A549 (cell line): ENCODE measurements around the gene TRIM24. TPM values are rescaled to one million over a fixed set of nuclear protein-coding genes. Genes with fewer than 3 reads are reported as not detected.
"Not testable (repeated sequence)": the region's sequence is repeated elsewhere in the genome, so short reads cannot be mapped to it uniquely, and the experiment has no call there.

Experiments used
- ATAC-seq, 2 experiments: fragments of 200-7000 bp in 1 of 2; fragments of >200 bp in 1 of 2; cut with Nextera tagmentation in 1 of 2; cut with Tn5 transposase in 1 of 2; 3 replicates each; pipeline versions ENCODE4 v1.8.0 to v1.9.1; 2018 to 2020; ENCODE audit warnings: mild to moderate bottlenecking in 1 of 2, moderate library complexity in 1 of 2
- CTCF ChIA-PET: fragments of 300-600 bp; sonication (Branson Sonifier 250); formaldehyde crosslinking; extraction: SDS; loops from one replicate; lab custom pipeline; 2021; ENCODE audit warnings: antibody characterized with exemption, inconsistent platforms; lab: Yijun Ruan, JAX
- POLR2A ChIA-PET: fragments of 350-600 bp; formaldehyde crosslinking; extraction: SDS; loops from one replicate; lab custom pipeline; 2021; ENCODE audit warnings: antibody characterized with exemption, inconsistent platforms; lab: Yijun Ruan, JAX
- DNase-seq, 2 experiments: peaks; one replicate each; pipeline versions ENCODE4 v3.0.0 to v3.0.0-alpha.2; 2011 to 2016; ENCODE audit warnings: low read depth in 1 of 2, low spot score in 1 of 2
- FAIRE-seq: peaks from 2 replicates; lab custom pipeline; 2011; peaks lifted over from hg19 to GRCh38; lab: Jason Lieb, UNC
- H3K27ac ChIP-seq, 2 experiments: fragments of >200 bp; sonication (Bioruptor Twin); formaldehyde crosslinking; 3 replicates each; pipeline ENCODE4 v1.5.1; 2016 to 2017
- H3K4me1 ChIP-seq: fragments of >200 bp; sonication (Bioruptor Twin); formaldehyde crosslinking; 3 replicates; pipeline ENCODE4 v1.6.1; 2016
- H3K4me2 ChIP-seq: fragments of >200 bp; sonication (Bioruptor Twin); formaldehyde crosslinking; 3 replicates; pipeline ENCODE4 v1.6.1; 2016
- H3K4me3 ChIP-seq: fragments of >200 bp; sonication (Bioruptor Twin); formaldehyde crosslinking; 3 replicates; pipeline ENCODE4 v1.5.1; 2016
- H3K9me3 ChIP-seq: fragments of >200 bp; sonication (Bioruptor Twin); formaldehyde crosslinking; 3 replicates; pipeline ENCODE4 v1.6.1; 2016
- CEBPB ChIP-seq, 2 experiments: fragments of >200 bp in 1 of 2; sonication (Bioruptor Twin) in 1 of 2; formaldehyde crosslinking in 1 of 2; IDR thresholded peaks; 2 replicates each; pipeline ENCODE4 v1.6.1; 2012 to 2016
- EHF ChIP-seq: fragments of 250-450 bp; sonication (Bioruptor Pico); IDR thresholded peaks from 2 replicates; pipeline ENCODE4 v1.5.0; 2020; ENCODE audit warnings: mild to moderate bottlenecking
- EHMT2 ChIP-seq: fragments of 200-600 bp; sonication (generic); IDR thresholded peaks from 2 replicates; pipeline ENCODE4 v1.6.1; 2016; ENCODE audit warnings: antibody characterized with exemption, low read depth, mild to moderate bottlenecking, moderate library complexity
- ELK1 ChIP-seq: fragments of 150-350 bp; IDR thresholded peaks from 2 replicates; pipeline ENCODE4 v1.6.1; 2014; ENCODE audit warnings: low read depth, mild to moderate bottlenecking, low read length
- ESRRA ChIP-seq: fragments of 150-350 bp; IDR thresholded peaks from 2 replicates; pipeline ENCODE4 v1.6.1; 2014; ENCODE audit warnings: mild to moderate bottlenecking, low read length, borderline replicate concordance
- FOSL2 ChIP-seq, 2 experiments: fragments of 450-650 bp in 1 of 2; fragments of >200 bp in 1 of 2; sonication (Bioruptor Twin) in 1 of 2; formaldehyde crosslinking; IDR thresholded peaks; 2 replicates each; pipeline versions ENCODE4 v1.5.0 to v1.6.1; 2016 to 2020; ENCODE audit warnings: mild to moderate bottlenecking in 1 of 2, moderate library complexity in 1 of 2
- GATA3 ChIP-seq: IDR thresholded peaks from 2 replicates; pipeline ENCODE4 v1.6.1; 2012; ENCODE audit warnings: borderline replicate concordance
- HDAC2 ChIP-seq: fragments of 200-600 bp; sonication (generic); IDR thresholded peaks from 2 replicates; pipeline ENCODE4 v1.6.1; 2016
- HEYL ChIP-seq: fragments of 250-450 bp; sonication (Bioruptor Pico); IDR thresholded peaks from 2 replicates; pipeline ENCODE4 v1.8.0; 2021; ENCODE audit warnings: mild to moderate bottlenecking, moderate library complexity
- HOXB13 ChIP-seq: fragments of 250-450 bp; sonication (Bioruptor Pico); IDR thresholded peaks from 2 replicates; pipeline ENCODE4 v1.5.0; 2020; ENCODE audit warnings: low read depth, mild to moderate bottlenecking, moderate library complexity
- HOXB5 ChIP-seq: fragments of 250-450 bp; sonication (Bioruptor Pico); IDR thresholded peaks from 2 replicates; pipeline ENCODE4 v1.5.0; 2020; ENCODE audit warnings: mild to moderate bottlenecking, moderate library complexity
- NFE2L2 ChIP-seq: fragments of 150-350 bp; conservative IDR thresholded peaks from 2 replicates; pipeline ENCODE4 v1.6.1; 2014; ENCODE audit warnings: low read length
- NPAS2 ChIP-seq: fragments of 250-450 bp; sonication (Bioruptor Pico); IDR thresholded peaks from 2 replicates; pipeline ENCODE4 v1.8.0; 2022; ENCODE audit warnings: mild to moderate bottlenecking, moderate library complexity, borderline replicate concordance
- RARB ChIP-seq: fragments of 250-450 bp; sonication (Bioruptor Pico); IDR thresholded peaks from 2 replicates; pipeline ENCODE4 v1.8.0; 2021; ENCODE audit warnings: mild to moderate bottlenecking, moderate library complexity
- REST ChIP-seq: fragments of 200-600 bp; sonication (generic); IDR thresholded peaks from 2 replicates; pipeline ENCODE4 v1.6.1; 2016; ENCODE audit warnings: antibody characterized with exemption, mild to moderate bottlenecking, moderate library complexity
- RFX5 ChIP-seq: fragments of 450-650 bp; IDR thresholded peaks from 2 replicates; pipeline ENCODE4 v1.7.1; 2014; ENCODE audit warnings: antibody characterized with exemption, mild to moderate bottlenecking, moderate library complexity
- SMC3 ChIP-seq: fragments of >200 bp; sonication (Bioruptor Twin); formaldehyde crosslinking; IDR thresholded peaks from 3 replicates; pipeline ENCODE4 v1.6.1; 2018; ENCODE audit warnings: inconsistent platforms
- SREBF2 ChIP-seq: fragments of 450-650 bp; IDR thresholded peaks from 2 replicates; pipeline ENCODE4 v1.6.1; 2014; ENCODE audit warnings: mild to moderate bottlenecking, moderate library complexity
- ZSCAN20 ChIP-seq: fragments of 250-450 bp; sonication (Bioruptor Pico); IDR thresholded peaks from 2 replicates; pipeline ENCODE4 v1.8.0; 2022; ENCODE audit warnings: mild to moderate bottlenecking, moderate library complexity
- WGBS: methylation state at CpG from one replicate; pipeline ENCODE4 v1.1.6; 2017; ENCODE audit errors: missing lambda C conversion rate; 5-methylcytosine and 5-hydroxymethylcytosine counted together
- polyA plus RNA-seq, 4 experiments: library from polyadenylated mRNA; depleted of rRNA in 3 of 4; stranded (reverse); fragments of >200 nt; fragmentation: RNase III in 1 of 4; extraction: RNeasy Plus Mini Kit Qiagen cat#74134 plus additional on column Dnase treatment in 1 of 4; gene quantifications; 2 replicates in 3 of 4; 3 replicates in 1 of 4; pipeline ENCODE4 v1.2.3, GENCODE V29; 2011 to 2017

The TRIM24 gene
- polyA plus RNA-seq, 2 of the 4 experiments (the other 2 are of a cell fraction), result 8.3 to 11.6 TPM

- TF ChIP-seq SMC3, result no peak
- TF ChIP-seq HEYL (CRISPR knock-in tag), result no peak
- no peak for FAIRE-seq
- no peaks in the 10 kb centered on the region for H3K4me1 ChIP-seq
- H3K4me2 ChIP-seq, result no peak overlapping the region
- no peak for DNase-seq
- H3K4me3 ChIP-seq, result no peak overlapping the region
- no peaks in the 10 kb centered on the region for H3K9me3 ChIP-seq
- H3K27ac ChIP-seq, result no peak overlapping the region
- ChIA-PET POLR2A (no interaction called here), CTCF (no interaction called here)
- 72% methylated on average over 1 of the region's 1 CpG for WGBS
- no peak for ATAC-seq
Measured at GRCh38 chr7:138495485-138495884, 35.4 kb downstream of the TRIM24 start.

GRCh38 chr7:138499340-138499739 is 39.3 kb downstream of the TRIM24 start:
- Histone ChIP-seq H3K4me3 (no peak overlapping the region), H3K27ac (no peak overlapping the region), H3K4me1 (no peaks in the 10 kb centered on the region), H3K4me2 (no peak overlapping the region), H3K9me3 (no peaks in the 10 kb centered on the region)
- CTCF ChIA-PET, result no interaction called here
- ATAC-seq (no peak), FAIRE-seq (no peak), DNase-seq (no peak)
- WGBS, result 78% methylated on average over 3 of the region's 3 CpGs
- POLR2A ChIA-PET, result no interaction called here
- no peak for TF ChIP-seq SREBF2
- no peak for TF ChIP-seq EHMT2
- no peak for TF ChIP-seq EHF (CRISPR knock-in tag)
- no peak for TF ChIP-seq RARB (CRISPR knock-in tag)
- TF ChIP-seq REST, result no peak
- no peak for TF ChIP-seq HDAC2
- no peak for TF ChIP-seq RFX5

- POLR2A ChIA-PET, H3K4me2 ChIP-seq, H3K4me3 ChIP-seq, H3K4me1 ChIP-seq, DNase-seq, FAIRE-seq, H3K27ac ChIP-seq, H3K9me3 ChIP-seq, CTCF ChIA-PET, ATAC-seq: not testable (repeated sequence)
- WGBS, result 84% methylated on average over 2 of the region's 2 CpGs
Measured at GRCh38 chr7:138500303-138500702, 40.2 kb downstream of the TRIM24 start.

- POLR2A ChIA-PET, result no interaction called here
- Histone ChIP-seq H3K4me1 (no peaks in the 10 kb centered on the region), H3K4me2 (no peak overlapping the region), H3K9me3 (no peaks in the 10 kb centered on the region), H3K4me3 (no peak overlapping the region), H3K27ac (no peak overlapping the region)
- CTCF ChIA-PET, result interaction anchor here (0.9 kb wide), 1 partner anchor 17 kb away, joined by 3 read pairs; no protein-coding TSS in a partner anchor
- ATAC-seq, result no peak
- no peak for FAIRE-seq
- 97% methylated on average over 1 of the region's 1 CpG for WGBS
- DNase-seq, result no peak
- no peak for TF ChIP-seq GATA3
- TF ChIP-seq SMC3, result no peak
- no peak for TF ChIP-seq ZSCAN20
- TF ChIP-seq HOXB13 (CRISPR knock-in tag), result no peak
- no peak for TF ChIP-seq FOSL2 (IDR thresholded peaks at IDR 0.05)
- no peak for TF ChIP-seq FOSL2 (CRISPR knock-in tag; IDR thresholded peaks at IDR 0.05)
- TF ChIP-seq CEBPB (IDR thresholded peaks at IDR 0.05), result no peak
- no peak for TF ChIP-seq HDAC2
- no peak for TF ChIP-seq NPAS2 (CRISPR knock-in tag)
- TF ChIP-seq NFE2L2, result no peak
- TF ChIP-seq ESRRA, result no peak
- no peak for TF ChIP-seq ELK1
- no peak for TF ChIP-seq HOXB5 (CRISPR knock-in tag)
Measured at GRCh38 chr7:138500892-138501291, 40.8 kb downstream of the TRIM24 start.
